ENCODE results near the gene VAC14. TPM values are rescaled to one million over a fixed set of nuclear protein-coding genes. Genes with fewer than 3 reads are reported as not detected.

VAC14 gene
- total RNA-seq, 1 experiment from 2014 or later, result 49.9 TPM

DNA sequence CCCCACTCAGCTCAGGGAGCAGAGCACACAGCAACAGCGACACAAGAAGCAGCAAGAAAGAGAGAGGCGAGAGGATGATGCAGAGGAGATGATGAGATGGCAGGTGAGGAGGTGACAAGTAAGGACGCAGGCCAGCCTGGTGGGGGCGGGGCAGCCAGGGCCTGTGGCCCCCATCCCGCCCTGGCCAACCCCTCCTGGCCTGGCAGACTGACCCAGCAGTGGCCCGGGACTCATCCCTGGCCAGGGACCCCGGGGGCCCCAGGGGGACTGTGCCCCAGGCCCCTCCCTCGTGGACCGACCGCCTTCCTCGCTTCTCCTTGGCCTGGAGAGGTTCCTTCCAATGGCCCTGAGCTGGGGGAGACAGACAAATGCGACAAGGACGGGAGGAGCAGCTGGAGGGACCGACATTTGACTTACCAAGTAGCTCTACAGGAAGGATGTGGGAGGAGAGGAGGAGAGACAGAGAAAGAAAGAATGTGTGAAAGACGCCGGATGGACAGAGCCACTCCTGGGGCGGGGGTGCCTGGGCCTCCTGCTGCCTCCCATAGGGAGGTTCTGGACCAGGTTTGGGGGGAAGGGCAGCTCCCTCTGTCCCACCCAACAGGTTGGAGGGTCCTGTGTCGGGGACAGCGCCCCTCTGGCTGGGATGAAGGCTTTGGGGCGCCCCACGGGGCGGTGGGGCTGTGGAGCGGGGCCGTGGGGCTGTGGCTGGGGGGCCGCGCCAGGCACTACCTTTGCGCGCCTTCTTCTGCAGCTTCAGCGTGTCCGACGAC, 121.9 kb downstream of the VAC14 start:
- WGBS (ENCODE audit: extremely low coverage, insufficient read length, low lambda C conversion rate), result no CpG with 5 or more reads among the region's 31 CpGs
- no peak overlapping the region for H2BK20ac ChIP-seq (ENCODE audit: low read depth, low read length, poor library complexity, severe bottlenecking)

More for the DNA sequence above, 121.9 kb downstream of the VAC14 start:
- Histone ChIP-seq H2BK12ac (ENCODE audit: insufficient read length, low read depth, low read length) (no peak overlapping the region), H3K4ac (ENCODE audit: low read depth, low read length) (no peak overlapping the region), H3K9ac (ENCODE audit: extremely low read depth, insufficient read length, low read length) (no peak overlapping the region), H3K79me1 (ENCODE audit: insufficient read depth, low read depth, low read length, poor library complexity, severe bottlenecking) (no peaks in the 10 kb centered on the region), H3K27me3 (ENCODE audit: insufficient read depth, low read length) (no peaks in the 10 kb centered on the region), H2AK5ac (ENCODE audit: insufficient read length, low read length) (no peak overlapping the region), H4K5ac (ENCODE audit: insufficient read length, low read depth, low read length) (no peak overlapping the region), H3K27ac (ENCODE audit: insufficient read length, low read depth, low read length) (no peak overlapping the region), H3K4me2 (ENCODE audit: insufficient read depth, insufficient read length, low read length) (no peak overlapping the region), H3K23me2 (ENCODE audit: insufficient read length, low read depth, low read length, poor library complexity, severe bottlenecking) (no peaks in the 10 kb centered on the region), H3K18ac (ENCODE audit: insufficient read length, low read depth, low read length) (no peak overlapping the region), H2BK120ac (ENCODE audit: low read depth, low read length, poor library complexity, severe bottlenecking) (no peak overlapping the region), H3K56ac (ENCODE audit: insufficient read length, low read depth, low read length) (no peak overlapping the region), H4K91ac (ENCODE audit: insufficient read length, low read depth, low read length) (no peak overlapping the region), H3T11ph (ENCODE audit: low read length) (no peak overlapping the region), H2BK5ac (ENCODE audit: insufficient read length, low read length) (no peak overlapping the region), H3K14ac (ENCODE audit: insufficient read depth, low read length) (no peak overlapping the region), H3K79me2 (ENCODE audit: insufficient read depth, low read length) (no peaks in the 10 kb centered on the region), H4K8ac (replicated peaks; ENCODE audit: insufficient read length, low read depth, low read length) (no peak overlapping the region), H2AFZ (ENCODE audit: low read length) (no peak overlapping the region), H3K9me3 (ENCODE audit: control insufficient read depth, low read depth, low read length) (no peaks in the 10 kb centered on the region), H2BK15ac (ENCODE audit: low read depth, low read length) (no peak overlapping the region), H4K20me1 (ENCODE audit: control insufficient read depth, insufficient read depth, insufficient read length) (no peaks in the 10 kb centered on the region), H3K23ac (ENCODE audit: insufficient read length, low read depth, low read length) (no peak overlapping the region), H3K4me1 (ENCODE audit: insufficient read depth, low read length) (no peaks in the 10 kb centered on the region)
- TF ChIP-seq, protein P1, sequence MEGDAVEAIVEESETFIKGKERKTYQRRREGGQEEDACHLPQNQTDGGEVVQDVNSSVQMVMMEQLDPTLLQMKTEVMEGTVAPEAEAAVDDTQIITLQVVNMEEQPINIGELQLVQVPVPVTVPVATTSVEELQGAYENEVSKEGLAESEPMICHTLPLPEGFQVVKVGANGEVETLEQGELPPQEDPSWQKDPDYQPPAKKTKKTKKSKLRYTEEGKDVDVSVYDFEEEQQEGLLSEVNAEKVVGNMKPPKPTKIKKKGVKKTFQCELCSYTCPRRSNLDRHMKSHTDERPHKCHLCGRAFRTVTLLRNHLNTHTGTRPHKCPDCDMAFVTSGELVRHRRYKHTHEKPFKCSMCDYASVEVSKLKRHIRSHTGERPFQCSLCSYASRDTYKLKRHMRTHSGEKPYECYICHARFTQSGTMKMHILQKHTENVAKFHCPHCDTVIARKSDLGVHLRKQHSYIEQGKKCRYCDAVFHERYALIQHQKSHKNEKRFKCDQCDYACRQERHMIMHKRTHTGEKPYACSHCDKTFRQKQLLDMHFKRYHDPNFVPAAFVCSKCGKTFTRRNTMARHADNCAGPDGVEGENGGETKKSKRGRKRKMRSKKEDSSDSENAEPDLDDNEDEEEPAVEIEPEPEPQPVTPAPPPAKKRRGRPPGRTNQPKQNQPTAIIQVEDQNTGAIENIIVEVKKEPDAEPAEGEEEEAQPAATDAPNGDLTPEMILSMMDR (conservative IDR thresholded peaks at IDR 0.05), result no peak
- no peak overlapping the region for H3K4me3 Mint-ChIP-seq
- DNase-seq, result no peak
- no peaks in the 10 kb centered on the region for H3K27me3 Mint-ChIP-seq (ENCODE audit: low read depth)
- peaks cover 2 to 36% (median 26%) of the 10 kb centered on the region in 3 experiments for H3K36me3 Mint-ChIP-seq (ENCODE audit: insufficient read depth in 1 of 3, low read depth in 3 of 3)
- H3K9me3 Mint-ChIP-seq, result no peaks in the 10 kb centered on the region; a peak in 1 of 5 replicates
- H3K4me1 Mint-ChIP-seq, result peaks cover 4 to 12% of the 10 kb centered on the region in 2 experiments; a peak in 3 of 4 replicates
- peak overlapping the region in 2 of 3 experiments; percentile 64 to 90; a peak in 3 of 7 replicates for H3K27ac Mint-ChIP-seq
